ENCODE data around the gene DCP1A.
A peak's percentile ranks its signal among the peaks of the same experiment; 100 is the strongest.
"Not testable (repeated sequence)": the region's sequence is repeated elsewhere in the genome, so short reads cannot be mapped to it uniquely, and the experiment has no call there.

The DCP1A gene

DNA sequence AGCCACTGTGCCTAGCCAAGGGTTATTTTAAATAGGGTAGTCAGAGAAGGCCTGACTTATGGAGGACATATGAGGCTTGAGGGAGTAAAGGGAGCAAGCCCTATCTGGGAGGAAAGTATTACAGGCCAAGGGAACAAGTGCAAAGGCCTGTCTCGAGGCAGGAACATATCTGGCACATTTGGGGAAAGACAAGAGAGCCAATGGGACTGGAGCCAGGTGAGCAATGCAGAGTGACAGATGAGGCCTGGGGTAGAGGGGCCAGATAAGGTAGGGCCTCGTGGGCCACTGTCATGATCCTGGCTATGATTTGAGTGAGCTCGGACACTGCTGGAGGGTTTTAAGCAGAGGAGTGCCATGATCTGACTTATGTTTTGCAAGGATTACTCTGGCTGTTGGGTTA is 43.8 kb downstream of the DCP1A start:
- TF ChIP-seq, protein P1, sequence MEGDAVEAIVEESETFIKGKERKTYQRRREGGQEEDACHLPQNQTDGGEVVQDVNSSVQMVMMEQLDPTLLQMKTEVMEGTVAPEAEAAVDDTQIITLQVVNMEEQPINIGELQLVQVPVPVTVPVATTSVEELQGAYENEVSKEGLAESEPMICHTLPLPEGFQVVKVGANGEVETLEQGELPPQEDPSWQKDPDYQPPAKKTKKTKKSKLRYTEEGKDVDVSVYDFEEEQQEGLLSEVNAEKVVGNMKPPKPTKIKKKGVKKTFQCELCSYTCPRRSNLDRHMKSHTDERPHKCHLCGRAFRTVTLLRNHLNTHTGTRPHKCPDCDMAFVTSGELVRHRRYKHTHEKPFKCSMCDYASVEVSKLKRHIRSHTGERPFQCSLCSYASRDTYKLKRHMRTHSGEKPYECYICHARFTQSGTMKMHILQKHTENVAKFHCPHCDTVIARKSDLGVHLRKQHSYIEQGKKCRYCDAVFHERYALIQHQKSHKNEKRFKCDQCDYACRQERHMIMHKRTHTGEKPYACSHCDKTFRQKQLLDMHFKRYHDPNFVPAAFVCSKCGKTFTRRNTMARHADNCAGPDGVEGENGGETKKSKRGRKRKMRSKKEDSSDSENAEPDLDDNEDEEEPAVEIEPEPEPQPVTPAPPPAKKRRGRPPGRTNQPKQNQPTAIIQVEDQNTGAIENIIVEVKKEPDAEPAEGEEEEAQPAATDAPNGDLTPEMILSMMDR (IDR thresholded peaks at IDR 0.05; ENCODE audit: low read depth, low read length): no peak
- TF ChIP-seq EZH2phosphoT487 (IDR thresholded peaks at IDR 0.05; ENCODE audit: low read depth): no peak
- no peak overlapping the region for H3K9ac ChIP-seq (ENCODE audit: low read length)

GRCh38 chr3:53300826-53301225 is 46.5 kb downstream of the DCP1A start:
- Histone ChIP-seq H3K79me2 (ENCODE audit: low read length) (no peaks in the 10 kb centered on the region), H3K4me2 (ENCODE audit: low read length) (no peak overlapping the region), H3K4me3 (ENCODE audit: low read length) (no peak overlapping the region), H3K9me3 (ENCODE audit: insufficient read depth, low read length) (no peaks in the 10 kb centered on the region), H3K9ac (ENCODE audit: low read length) (no peak overlapping the region), H3K27ac (ENCODE audit: low read length) (no peak overlapping the region), H3K36me3 (replicated peaks; ENCODE audit: low read depth, low read length) (peaks cover 39% of the 10 kb centered on the region), H4K20me1 (ENCODE audit: insufficient read depth, low read length) (no peaks in the 10 kb centered on the region), H3K4me1 (ENCODE audit: low read length) (0 out of 2 replicates have a peak, but pooled peaks cover 7% of the 10 kb centered on the region), H2AFZ (ENCODE audit: low read depth, low read length) (no peak overlapping the region), H3K27me3 (ENCODE audit: low read depth, low read length) (no peaks in the 10 kb centered on the region)
- TF ChIP-seq, protein P1 (IDR thresholded peaks at IDR 0.05; ENCODE audit: low read depth, low read length): no peak
- TF ChIP-seq EZH2phosphoT487 (IDR thresholded peaks at IDR 0.05; ENCODE audit: low read depth): no peak

More for the DNA sequence above, 43.8 kb downstream of the DCP1A start:
- H3K4me1 ChIP-seq (ENCODE audit: low read length): no peaks in the 10 kb centered on the region
- H3K27ac ChIP-seq (ENCODE audit: low read length): no peak overlapping the region
- H3K79me2 ChIP-seq (ENCODE audit: low read length): no peaks in the 10 kb centered on the region
- H3K4me2 ChIP-seq (ENCODE audit: low read length): no peak overlapping the region
- H3K4me3 ChIP-seq (ENCODE audit: low read length): no peak overlapping the region
- H4K20me1 ChIP-seq (ENCODE audit: insufficient read depth, low read length): no peaks in the 10 kb centered on the region
- no peaks in the 10 kb centered on the region for H3K9me3 ChIP-seq (ENCODE audit: insufficient read depth, low read length)
- no peak overlapping the region for H2AFZ ChIP-seq (ENCODE audit: low read depth, low read length)
- no peaks in the 10 kb centered on the region for H3K27me3 ChIP-seq (ENCODE audit: low read depth, low read length)
- H3K36me3 ChIP-seq (replicated peaks; ENCODE audit: low read depth, low read length): peaks cover 32% of the 10 kb centered on the region

GRCh38 chr3:53299611-53300023 is 47.7 kb downstream of the DCP1A start:
- not testable (repeated sequence) for H4K20me1 ChIP-seq (ENCODE audit: insufficient read depth, low read length); H2AFZ ChIP-seq (ENCODE audit: low read depth, low read length); H3K27me3 ChIP-seq (ENCODE audit: low read depth, low read length); H3K4me3 ChIP-seq (ENCODE audit: low read length); H3K4me1 ChIP-seq (ENCODE audit: low read length); H3K9me3 ChIP-seq (ENCODE audit: insufficient read depth, low read length); H3K79me2 ChIP-seq (ENCODE audit: low read length); H3K4me2 ChIP-seq (ENCODE audit: low read length); H3K9ac ChIP-seq (ENCODE audit: low read length); H3K27ac ChIP-seq (ENCODE audit: low read length)
- TF ChIP-seq, protein P1 (IDR thresholded peaks at IDR 0.05; ENCODE audit: low read depth, low read length): peak; percentile 92
- peaks cover 36% of the 10 kb centered on the region for H3K36me3 ChIP-seq (replicated peaks; ENCODE audit: low read depth, low read length)

DNA sequence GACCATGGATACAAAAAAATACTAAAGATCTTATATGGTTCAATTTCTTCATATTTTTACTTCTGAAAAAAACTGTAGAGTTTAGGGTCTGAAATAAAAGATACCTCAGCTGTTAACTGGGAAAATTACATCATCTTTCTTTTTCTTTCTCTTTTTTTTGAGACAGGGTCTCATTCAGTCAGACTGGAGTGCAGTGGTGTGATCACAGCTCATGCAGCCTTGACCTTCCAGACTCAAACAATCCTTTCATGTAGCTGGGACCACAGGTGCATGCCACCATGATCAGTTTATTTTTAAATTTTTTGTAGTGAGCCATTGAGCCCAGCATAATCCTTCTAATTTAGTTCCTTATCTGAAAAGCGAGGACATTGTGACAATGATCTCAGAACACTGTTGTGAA is 51.9 kb downstream of the DCP1A start:
- H3K36me3 ChIP-seq (replicated peaks; ENCODE audit: low read depth, low read length): peaks cover 24% of the 10 kb centered on the region
- no peaks in the 10 kb centered on the region for H3K79me2 ChIP-seq (ENCODE audit: low read length)
- TF ChIP-seq, protein P1 (IDR thresholded peaks at IDR 0.05; ENCODE audit: low read depth, low read length): no peak
- TF ChIP-seq EZH2phosphoT487 (IDR thresholded peaks at IDR 0.05; ENCODE audit: low read depth): no peak
- H3K9ac ChIP-seq (ENCODE audit: low read length): no peak overlapping the region
- H3K4me2 ChIP-seq (ENCODE audit: low read length): no peak overlapping the region
- no peaks in the 10 kb centered on the region for H3K9me3 ChIP-seq (ENCODE audit: insufficient read depth, low read length)
- H4K20me1 ChIP-seq (ENCODE audit: insufficient read depth, low read length): no peaks in the 10 kb centered on the region
- H3K27ac ChIP-seq (ENCODE audit: low read length): no peak overlapping the region
- no peak overlapping the region for H3K4me3 ChIP-seq (ENCODE audit: low read length)
- no peak overlapping the region for H2AFZ ChIP-seq (ENCODE audit: low read depth, low read length)
- 0 out of 2 replicates have a peak, but pooled peaks cover 7% of the 10 kb centered on the region for H3K4me1 ChIP-seq (ENCODE audit: low read length)
- no peaks in the 10 kb centered on the region for H3K27me3 ChIP-seq (ENCODE audit: low read depth, low read length)
